GM23338 (cell line): Measurements from ENCODE around the gene NMD3. TPM values are rescaled to one million over a fixed set of nuclear protein-coding genes. Genes with fewer than 3 reads are reported as not detected.

Source experiments
- ATAC-seq: fragments of 200-7000 bp; cut with Tn5 transposase; 3 replicates; pipeline ENCODE4 v1.9.1; 2020
- DNase-seq: peaks from one replicate; pipeline ENCODE4 v3.0.0-alpha.2; 2015; ENCODE audit warnings: low spot score
- H2AFZ ChIP-seq: fragments of 200-600 bp; sonication (generic); 2 replicates; pipeline ENCODE4 v1.8.0; 2016; ENCODE audit warnings: antibody characterized with exemption, mild to moderate bottlenecking, moderate library complexity
- H3F3A ChIP-seq: fragments of 200-600 bp; sonication (generic); replicated peaks from 2 replicates; pipeline ENCODE4 v1.8.0; 2017; ENCODE audit warnings: antibody characterized with exemption, mixed run types, low read depth
- H3K27ac ChIP-seq: fragments of 200-600 bp; sonication (generic); 2 replicates; pipeline ENCODE4 v1.6.1; 2016; ENCODE audit warnings: low read depth
- H3K27me3 ChIP-seq: fragments of 200-600 bp; sonication (generic); 2 replicates; pipeline ENCODE4 v1.8.0; 2016; ENCODE audit warnings: mild to moderate bottlenecking, mixed run types, moderate library complexity; ENCODE audit not compliant: insufficient read depth
- H3K36me3 ChIP-seq: fragments of 200-600 bp; sonication (generic); 2 replicates; pipeline ENCODE4 v1.8.0; 2016; ENCODE audit warnings: mild to moderate bottlenecking; ENCODE audit not compliant: insufficient read depth
- H3K4me1 ChIP-seq: fragments of 200-600 bp; sonication (generic); 2 replicates; pipeline ENCODE4 v1.8.0; 2016; ENCODE audit warnings: mild to moderate bottlenecking, moderate library complexity; ENCODE audit not compliant: insufficient read depth
- H3K4me2 ChIP-seq: fragments of 200-600 bp; sonication (generic); 2 replicates; pipeline ENCODE4 v1.7.1; 2017; ENCODE audit warnings: mixed run types
- H3K4me3 ChIP-seq: fragments of 200-600 bp; sonication (generic); 2 replicates; pipeline ENCODE4 v1.6.1; 2016; ENCODE audit warnings: mixed run types
- H3K79me2 ChIP-seq: fragments of 200-600 bp; sonication (generic); replicated peaks from 2 replicates; pipeline ENCODE4 v1.8.0; 2017; ENCODE audit warnings: mild to moderate bottlenecking; ENCODE audit not compliant: insufficient read depth
- H3K9me2 ChIP-seq: fragments of 200-600 bp; sonication (generic); 2 replicates; pipeline ENCODE4 v1.8.0; 2017; ENCODE audit not compliant: insufficient read depth
- H4K20me1 ChIP-seq: fragments of 200-600 bp; sonication (generic); replicated peaks from 2 replicates; pipeline ENCODE4 v1.8.0; 2017; ENCODE audit warnings: mild to moderate bottlenecking; ENCODE audit not compliant: insufficient read depth
- H3K27ac Mint-ChIP-seq: 2 replicates; pipeline ENCODE4 v1.8.0; 2020; ENCODE audit warnings: inconsistent platforms, mild to moderate bottlenecking, moderate library complexity, mixed read lengths
- H3K27me3 Mint-ChIP-seq: 3 replicates; pipeline ENCODE4 v1.8.0; 2022; ENCODE audit warnings: low read depth, mild to moderate bottlenecking, moderate library complexity, mixed read lengths, inconsistent platforms; ENCODE audit not compliant: insufficient read depth, poor library complexity
- H3K36me3 Mint-ChIP-seq: 3 replicates; pipeline ENCODE4 v1.8.0; 2021; ENCODE audit warnings: low read depth, mild to moderate bottlenecking, inconsistent platforms, moderate library complexity, mixed read lengths
- H3K4me1 Mint-ChIP-seq: 3 replicates; pipeline ENCODE4 v1.8.0; 2020; ENCODE audit warnings: mild to moderate bottlenecking, inconsistent platforms, mixed read lengths
- H3K4me3 Mint-ChIP-seq: 3 replicates; pipeline ENCODE4 v1.8.0; 2021; ENCODE audit warnings: moderate library complexity, mild to moderate bottlenecking, inconsistent platforms, mixed read lengths
- H3K9me3 Mint-ChIP-seq: 3 replicates; pipeline ENCODE4 v1.8.0; 2020; ENCODE audit warnings: moderate library complexity, mild to moderate bottlenecking, inconsistent platforms, mixed read lengths
- CREB1 ChIP-seq: fragments of 250-450 bp; sonication (Bioruptor Pico); IDR thresholded peaks from 2 replicates; pipeline ENCODE4 v1.5.0; 2020; ENCODE audit warnings: low read depth, mild to moderate bottlenecking, moderate library complexity
- JUNB ChIP-seq: IDR thresholded peaks from one replicate; pipeline ENCODE4 v1.6.1; 2016; ENCODE audit warnings: antibody characterized with exemption; ENCODE audit not compliant: unreplicated experiment
- NANOG ChIP-seq: IDR thresholded peaks from 2 replicates; pipeline ENCODE4 v1.6.1; 2016; ENCODE audit warnings: antibody characterized with exemption, borderline replicate concordance
- POLR2AphosphoS5 ChIP-seq: IDR thresholded peaks from 2 replicates; pipeline ENCODE4 v1.6.1; 2016; ENCODE audit warnings: antibody characterized with exemption, low read depth
- REST ChIP-seq: IDR thresholded peaks from one replicate; pipeline ENCODE4 v1.6.1; 2018; ENCODE audit warnings: antibody characterized with exemption; ENCODE audit not compliant: unreplicated experiment
- ZNF114 ChIP-seq: fragments of 250-450 bp; sonication (Bioruptor Pico); IDR thresholded peaks from 2 replicates; pipeline ENCODE4 v1.5.0; 2020; ENCODE audit warnings: mild to moderate bottlenecking, moderate library complexity
- ZNF331 ChIP-seq: fragments of 250-450 bp; sonication (Bioruptor Pico); IDR thresholded peaks from 2 replicates; pipeline ENCODE4 v1.5.0; 2020; ENCODE audit warnings: low read depth, mild to moderate bottlenecking, moderate library complexity
- ZNF462 ChIP-seq: fragments of 250-450 bp; sonication (Bioruptor Pico); IDR thresholded peaks from 2 replicates; pipeline ENCODE4 v1.5.0; 2020; ENCODE audit warnings: mild to moderate bottlenecking, moderate library complexity
- polyA plus RNA-seq: library from polyadenylated mRNA; unstranded; fragments of >200 nt; fragmentation: Nextera tagmentation; extraction: Ambion mirVana; gene quantifications from 2 replicates; pipeline ENCODE4 v1.2.1, GENCODE V29; 2016
- total RNA-seq: library from RNA; depleted of rRNA; stranded (reverse); fragments of >200 nt; shearing (Covaris generic); gene quantifications from 2 replicates; pipeline ENCODE4 v1.2.3, GENCODE V29; 2014

Gene NMD3
- total and polyA plus RNA-seq, 2 experiments from 2014 or later, result 27.3 to 67.4 TPM

GRCh38 chr3:161187046-161187445, 34.1 kb upstream of the NMD3 start (continued):
- TF ChIP-seq ZNF462 (no peak), NANOG (no peak)

- H3K4me1 ChIP-seq, result peaks cover 7% of the 10 kb centered on the region; the same call in 1 of the 2 replicates
- no peak overlapping the region for H3K27ac ChIP-seq
- no peaks in the 10 kb centered on the region for H4K20me1 ChIP-seq
- H3K4me2 ChIP-seq, result no peak overlapping the region
- no peaks in the 10 kb centered on the region for H3K27me3 Mint-ChIP-seq
- H3K36me3 ChIP-seq, result no peaks in the 10 kb centered on the region
- H2AFZ ChIP-seq, result peak overlapping the region; percentile 18; the same call in 1 of the 2 replicates
- no peak for DNase-seq
- peaks cover 5% of the 10 kb centered on the region; the same call in 1 of the 2 replicates for H3K9me2 ChIP-seq
- H3K9me3 Mint-ChIP-seq, result peaks cover 23% of the 10 kb centered on the region
- no peak overlapping the region for H3K4me3 ChIP-seq
- no peaks in the 10 kb centered on the region for H3K27me3 ChIP-seq
- TF ChIP-seq POLR2AphosphoS5 (no peak), ZNF114 (CRISPR knock-in tag) (no peak), REST (no peak), JUNB (no peak), ZNF331 (no peak), CREB1 (CRISPR knock-in tag) (no peak)
- no peaks in the 10 kb centered on the region for H3F3A ChIP-seq
- peaks cover 21% of the 10 kb centered on the region; the same call in 2 of the 3 replicates for H3K36me3 Mint-ChIP-seq
- H3K79me2 ChIP-seq, result no peaks in the 10 kb centered on the region
- ATAC-seq, result no peak
- H3K4me3 Mint-ChIP-seq, result no peak overlapping the region
- H3K4me1 Mint-ChIP-seq, result peaks cover 7% of the 10 kb centered on the region
- no peak overlapping the region for H3K27ac Mint-ChIP-seq
Measured at GRCh38 chr3:161197855-161198850, 23.0 kb upstream of the NMD3 start.
